Measurements from ENCODE around the gene VAMP8.
A peak's percentile ranks its signal among the peaks of the same experiment; 100 is the strongest.
"Not testable (repeated sequence)": the region's sequence is repeated elsewhere in the genome, so short reads cannot be mapped to it uniquely, and the experiment has no call there.

The VAMP8 gene

GRCh38 chr2:85577386-85578242 is at the start of gene VAMP8:
TSS of gene VAMP8 (plus strand) at chr2:85577586. CDS start at chr2:85577647, 61 bp downstream.
- DNase-seq, result peak; percentile 50 to 64

- no peak for DNase-seq
These were observed 49.6 kb upstream of the VAMP8 start for GRCh38 chr2:85527787-85528186.

DNA sequence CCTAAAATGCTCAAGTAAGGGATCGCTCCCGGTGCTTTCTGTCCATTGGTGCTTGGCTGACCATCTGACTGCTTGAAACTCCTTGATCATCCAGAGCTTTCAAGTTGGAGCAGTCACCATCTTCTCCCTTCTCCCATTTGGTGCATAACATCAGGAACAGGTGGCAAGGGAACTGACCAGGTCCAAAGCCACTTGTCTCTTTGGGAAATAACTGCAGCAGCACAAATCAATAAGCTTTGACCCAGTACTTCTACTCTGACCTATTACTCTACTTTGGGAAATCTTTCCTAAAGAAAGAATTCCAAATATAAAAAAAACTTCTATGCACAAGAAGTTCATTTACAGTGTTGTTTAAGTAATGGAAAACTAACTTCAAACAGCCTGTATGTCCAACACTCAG is 49.0 kb upstream of the VAMP8 start:
- no peak for DNase-seq

DNA sequence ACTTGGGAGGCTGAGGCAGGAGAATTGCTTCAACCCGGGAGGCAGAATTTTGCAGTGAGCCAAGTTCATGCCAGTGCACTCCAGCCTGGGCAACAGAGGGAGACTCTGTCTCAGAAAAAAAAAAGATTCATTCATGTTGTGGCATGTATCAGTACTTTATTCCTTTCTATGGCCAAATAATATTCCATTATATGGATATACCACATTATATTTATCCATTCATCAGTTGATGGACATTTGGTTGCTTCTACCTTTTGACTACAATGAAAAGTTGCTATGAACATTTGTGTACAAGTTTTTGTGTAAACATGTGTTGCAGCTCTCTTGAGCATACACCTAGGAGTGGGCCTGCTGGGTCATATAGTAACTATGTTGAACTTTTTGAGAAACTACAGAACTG is 47.6 kb upstream of the VAMP8 start:
- DNase-seq, result no peak

GRCh38 chr2:85531589-85531988 is 45.8 kb upstream of the VAMP8 start:
- no peak for DNase-seq

- no peak for DNase-seq
These were observed 43.3 kb upstream of the VAMP8 start for GRCh38 chr2:85534099-85534498.

- DNase-seq, result no peak
These were observed 42.5 kb upstream of the VAMP8 start for GRCh38 chr2:85534881-85535280.

GRCh38 chr2:85536479-85536878 is 40.9 kb upstream of the VAMP8 start:
- DNase-seq, result no peak

DNA sequence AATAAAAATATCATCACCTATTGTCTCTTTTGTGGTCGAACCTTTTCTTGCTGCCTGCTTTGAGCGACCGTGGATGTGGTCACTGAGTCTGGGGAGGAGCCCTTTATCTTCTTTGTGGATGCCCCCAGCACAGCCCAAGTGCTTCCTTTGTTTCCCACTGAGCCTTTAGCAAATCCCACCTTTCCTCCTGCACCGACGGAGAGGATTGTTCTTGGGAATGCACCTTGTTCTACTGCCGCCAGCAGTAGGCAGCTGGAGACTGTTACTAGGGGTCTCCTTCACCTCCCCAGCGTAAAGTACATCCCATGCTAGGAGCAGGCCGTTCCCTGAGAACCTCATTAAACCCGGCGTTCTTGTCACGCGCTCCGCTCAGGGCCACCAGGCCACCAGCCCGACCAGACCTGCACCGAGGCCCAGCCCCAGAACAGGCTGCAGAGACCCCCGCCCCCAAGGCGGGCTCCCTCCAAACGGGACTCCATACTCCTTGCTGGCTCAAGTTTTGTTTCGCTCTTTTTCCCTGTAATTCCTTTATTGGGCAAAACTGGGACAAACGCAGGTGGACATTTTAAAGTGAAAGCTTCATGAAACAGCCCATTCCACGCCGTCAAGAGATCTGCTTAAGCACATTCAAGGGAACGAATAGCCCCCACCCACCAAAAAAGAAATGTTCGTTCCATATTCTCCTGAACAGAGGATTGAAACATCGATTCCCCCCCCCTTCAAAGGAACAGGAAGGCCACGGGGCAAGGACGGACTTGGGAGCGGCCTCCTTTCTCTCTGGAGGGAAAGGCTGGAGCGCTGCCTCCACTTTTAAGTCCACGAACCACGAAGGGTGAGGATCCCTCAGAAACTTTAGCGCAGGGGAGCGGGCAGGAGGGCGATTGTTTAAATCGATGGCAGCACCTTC is 39.5 kb upstream of the VAMP8 start:
- no peak for DNase-seq

GRCh38 chr2:85538507-85539360 is 38.7 kb upstream of the VAMP8 start, which contains the start of gene MAT2A:
TSS of gene MAT2A (plus strand) at chr2:85539168. CDS start at chr2:85539288, 120 bp downstream.
- DNase-seq, result peak; percentile 89 to 90

- peak; percentile 75 to 81 for DNase-seq
These were observed 37.8 kb upstream of the VAMP8 start for GRCh38 chr2:85539361-85540132.

DNA sequence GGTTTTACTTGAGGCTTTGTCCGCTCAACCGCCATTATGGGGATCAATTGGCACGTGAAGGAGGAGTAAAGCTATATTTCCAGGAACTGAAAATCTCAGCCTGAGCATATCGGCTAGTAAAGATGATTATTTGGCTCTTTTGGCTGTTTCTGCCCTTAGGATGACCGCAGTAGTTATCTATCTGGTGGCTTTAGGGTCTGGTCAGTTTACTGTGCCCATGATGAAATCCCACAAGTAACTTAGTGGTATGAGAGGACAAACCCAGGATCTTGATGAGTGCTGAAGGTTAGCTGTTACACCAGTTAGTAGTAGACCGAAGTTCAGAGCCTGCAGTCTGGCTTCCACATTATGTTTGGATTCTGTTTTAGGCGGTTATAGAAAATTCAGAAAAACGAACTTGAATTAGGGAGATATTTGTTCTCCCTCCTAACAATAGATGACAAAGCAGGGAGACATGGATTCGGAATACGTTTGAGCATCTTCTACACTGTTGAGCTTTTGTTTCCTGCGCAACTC is 37.2 kb upstream of the VAMP8 start:
- DNase-seq, result no peak

DNA sequence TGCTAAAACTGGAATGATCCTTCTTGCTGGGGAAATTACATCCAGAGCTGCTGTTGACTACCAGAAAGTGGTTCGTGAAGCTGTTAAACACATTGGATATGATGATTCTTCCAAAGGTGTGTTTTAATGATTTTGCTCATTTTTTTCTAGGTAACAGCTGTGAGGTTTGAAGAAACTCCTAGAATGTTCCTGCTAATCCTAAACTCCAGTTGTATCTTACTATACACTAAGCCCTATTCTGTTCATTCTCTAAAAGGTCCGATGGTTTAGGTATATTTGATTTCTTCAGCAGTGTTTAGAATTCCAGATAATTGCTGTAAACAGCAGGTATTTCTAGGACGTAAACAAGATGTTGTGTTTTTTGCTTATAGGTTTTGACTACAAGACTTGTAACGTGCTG is 36.1 kb upstream of the VAMP8 start:
- no peak for DNase-seq

GRCh38 chr2:85541753-85542457 is 35.5 kb upstream of the VAMP8 start:
- no peak for DNase-seq

DNA sequence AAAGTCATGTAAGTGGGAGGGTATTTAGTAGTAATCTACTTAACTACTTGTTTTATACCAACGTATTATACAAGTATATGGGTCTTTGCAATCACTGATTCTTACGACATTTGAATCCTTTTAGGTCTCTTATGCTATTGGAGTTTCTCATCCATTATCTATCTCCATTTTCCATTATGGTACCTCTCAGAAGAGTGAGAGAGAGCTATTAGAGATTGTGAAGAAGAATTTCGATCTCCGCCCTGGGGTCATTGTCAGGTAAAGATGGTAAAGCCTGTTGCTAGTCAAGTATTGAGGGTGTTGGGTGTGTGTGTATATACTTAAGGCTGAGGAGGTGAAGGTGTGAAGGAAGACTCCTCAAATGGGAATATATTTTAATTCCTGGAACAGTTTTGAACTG is 34.6 kb upstream of the VAMP8 start:
- DNase-seq, result no peak

GRCh38 chr2:85544254-85544691 is 33.1 kb upstream of the VAMP8 start:
- DNase-seq, result not testable (repeated sequence)

DNA sequence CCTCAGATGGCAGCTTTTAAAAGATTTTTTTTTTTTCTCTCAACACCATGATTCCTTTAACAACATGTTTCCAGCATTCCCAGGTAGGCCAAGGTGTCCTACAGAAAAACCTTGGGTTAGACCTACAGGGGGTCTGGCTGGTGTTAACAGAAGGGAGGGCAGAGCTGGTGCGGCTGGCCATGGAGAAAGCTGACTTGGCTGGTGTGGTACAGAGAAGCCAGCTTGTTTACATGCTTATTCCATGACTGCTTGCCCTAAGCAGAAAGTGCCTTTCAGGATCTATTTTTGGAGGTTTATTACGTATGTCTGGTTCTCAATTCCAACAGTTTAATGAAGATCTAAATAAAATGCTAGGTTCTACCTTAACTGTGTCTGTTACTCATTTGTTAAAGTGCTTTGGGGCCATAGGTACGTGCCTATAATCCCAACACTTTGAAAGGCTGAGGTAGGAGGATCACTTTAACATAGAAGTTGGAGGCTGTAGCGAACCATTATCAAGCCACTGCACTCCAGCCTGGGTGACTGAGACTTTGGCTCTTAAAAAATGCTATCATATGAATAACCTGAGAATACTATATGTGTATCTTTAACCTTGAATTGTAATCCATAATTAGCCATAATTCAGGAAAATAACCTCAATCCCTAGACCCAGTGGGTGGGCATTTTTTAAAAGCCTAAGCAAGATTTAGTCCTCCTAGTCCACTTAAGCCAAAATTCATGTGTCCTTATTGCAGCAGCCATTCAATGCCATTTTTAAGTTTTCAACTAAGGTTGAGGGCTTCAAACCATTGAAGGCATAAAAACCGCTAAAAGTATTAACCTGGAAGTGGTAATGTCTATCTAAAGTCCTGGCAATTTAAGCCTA is 32.2 kb upstream of the VAMP8 start:
- DNase-seq, result not testable (repeated sequence)

DNA sequence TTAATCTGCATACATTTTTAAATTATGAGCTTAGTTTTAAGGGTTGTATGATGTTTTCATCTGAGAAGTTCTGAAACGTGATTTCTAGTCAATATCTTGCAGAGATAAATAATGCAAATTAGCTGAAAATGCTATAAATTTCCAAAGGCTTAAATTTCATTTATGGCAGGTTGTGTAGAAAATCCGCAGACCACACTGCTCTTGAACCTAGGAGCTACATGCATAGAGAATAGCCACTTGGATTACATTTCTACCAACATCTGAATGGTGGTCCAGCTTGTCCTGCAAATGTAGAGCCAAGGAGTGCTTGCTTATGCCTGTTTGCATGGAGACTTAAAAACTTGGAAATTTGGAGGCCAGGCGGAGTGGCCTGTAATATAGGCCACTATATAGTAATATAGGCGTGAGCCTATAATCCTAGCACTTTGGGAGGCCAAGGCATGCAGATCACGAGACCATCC is 31.6 kb upstream of the VAMP8 start:
- no peak for DNase-seq

DNA sequence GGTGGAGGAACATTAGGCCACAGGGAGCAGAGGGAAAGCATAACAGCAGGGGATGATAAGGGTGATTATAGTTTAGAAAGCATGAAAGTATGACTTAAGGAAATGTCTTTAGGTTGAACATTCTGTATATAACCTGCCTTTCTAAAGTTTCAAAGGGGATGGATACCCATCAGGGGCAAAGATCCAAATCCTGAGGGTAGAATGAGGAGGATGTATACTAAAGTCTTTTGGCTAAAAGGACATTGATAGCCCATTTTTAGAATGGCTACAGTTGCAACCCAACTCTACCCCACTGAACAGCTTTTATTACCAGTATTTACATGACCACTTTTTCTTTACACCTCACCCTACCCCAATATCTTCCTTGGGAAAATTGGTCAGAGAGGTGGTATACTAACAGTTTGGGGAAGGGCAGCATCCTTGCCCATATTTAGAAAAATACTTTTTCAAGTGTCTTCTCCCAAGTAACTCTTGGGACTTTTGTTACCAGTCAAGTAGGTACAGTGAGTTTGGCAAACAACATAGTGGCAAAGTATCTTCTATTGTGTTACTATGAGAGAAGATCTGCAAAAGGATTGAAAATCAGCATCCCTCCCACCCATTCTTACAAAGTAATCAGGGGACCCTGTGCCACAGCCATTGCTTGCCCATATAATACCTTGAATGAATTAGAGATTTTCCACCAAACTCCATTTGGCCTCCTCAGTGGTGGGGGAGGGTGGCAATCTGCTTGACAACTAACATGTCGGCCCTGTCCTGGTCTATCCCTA is 30.1 kb upstream of the VAMP8 start:
- DNase-seq, result no peak
